Measurements from ENCODE around the gene CCDC97.
A peak's percentile ranks its signal among the peaks of the same experiment; 100 is the strongest.

Gene CCDC97

DNA sequence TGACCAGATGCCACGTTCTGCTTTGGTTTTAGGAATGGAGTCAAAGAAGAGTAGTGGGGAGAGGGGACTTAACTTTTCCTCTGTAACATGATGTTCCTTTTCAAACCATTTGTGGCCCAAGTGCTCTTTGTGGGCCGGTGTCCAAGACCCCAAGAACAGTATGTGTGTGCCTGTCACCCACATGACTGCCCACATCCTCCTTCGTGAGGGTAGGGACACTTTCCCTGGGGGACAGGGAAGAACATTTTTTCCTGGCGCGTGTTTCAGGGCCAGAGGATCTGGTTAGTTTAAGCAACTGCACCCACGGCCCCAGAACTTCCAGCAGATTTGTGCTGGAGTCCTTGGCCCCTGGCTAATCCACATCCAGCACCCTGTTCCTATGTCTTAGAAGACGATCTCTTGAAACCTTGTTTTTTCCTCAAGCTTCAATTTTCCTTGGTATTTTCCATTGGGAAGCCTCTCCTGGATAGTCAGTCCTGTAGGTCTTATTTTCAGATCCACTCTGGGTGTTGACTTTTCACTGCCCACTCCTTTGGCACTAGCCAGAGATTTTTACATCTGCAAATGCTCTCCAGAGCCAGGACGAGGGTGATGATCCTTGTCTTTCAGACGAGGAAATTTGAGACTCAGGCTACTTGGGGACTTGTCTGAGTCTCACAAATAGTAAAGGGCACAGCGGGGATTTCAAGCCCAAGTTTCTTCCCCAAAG, 10.8 kb upstream of the CCDC97 start:
- DNase-seq, result no peak

DNA sequence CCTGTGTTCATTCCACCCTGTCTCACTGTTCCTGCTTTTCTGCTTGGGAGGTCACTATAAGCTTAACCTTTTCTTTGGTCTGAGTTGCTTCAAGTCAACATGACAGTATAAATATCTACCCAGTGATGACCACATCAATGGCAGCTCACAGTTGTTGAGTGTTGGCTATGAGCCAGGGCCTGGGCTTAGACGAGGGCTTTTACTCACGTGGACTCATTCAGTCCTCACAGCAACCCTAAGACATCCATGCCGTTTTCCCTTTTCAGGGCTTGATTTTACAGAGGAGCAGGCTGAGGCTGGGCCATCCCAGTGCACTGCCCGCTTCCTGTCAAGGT, 10.2 kb upstream of the CCDC97 start:
- peak; percentile 58 for DNase-seq

DNA sequence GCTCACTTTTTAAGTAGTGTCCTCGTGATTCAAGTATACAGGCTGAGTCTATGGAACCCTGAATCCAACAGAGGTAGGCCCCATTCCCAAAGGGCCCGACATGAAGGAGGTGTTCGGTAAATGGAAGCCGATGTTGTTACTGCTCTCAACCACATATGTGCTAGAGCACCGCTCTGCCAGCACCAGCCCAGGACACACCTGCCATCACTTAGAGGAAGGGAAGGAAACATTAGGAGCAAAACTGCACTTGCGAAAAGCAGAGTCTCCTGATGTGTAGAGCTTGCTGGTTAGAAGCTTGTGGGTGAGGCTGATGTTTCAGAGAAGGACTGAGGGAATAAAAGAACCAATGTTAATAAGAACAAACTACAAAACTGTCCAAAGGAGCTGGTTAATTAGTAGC, 9.4 kb upstream of the CCDC97 start:
- no peak for DNase-seq

DNA sequence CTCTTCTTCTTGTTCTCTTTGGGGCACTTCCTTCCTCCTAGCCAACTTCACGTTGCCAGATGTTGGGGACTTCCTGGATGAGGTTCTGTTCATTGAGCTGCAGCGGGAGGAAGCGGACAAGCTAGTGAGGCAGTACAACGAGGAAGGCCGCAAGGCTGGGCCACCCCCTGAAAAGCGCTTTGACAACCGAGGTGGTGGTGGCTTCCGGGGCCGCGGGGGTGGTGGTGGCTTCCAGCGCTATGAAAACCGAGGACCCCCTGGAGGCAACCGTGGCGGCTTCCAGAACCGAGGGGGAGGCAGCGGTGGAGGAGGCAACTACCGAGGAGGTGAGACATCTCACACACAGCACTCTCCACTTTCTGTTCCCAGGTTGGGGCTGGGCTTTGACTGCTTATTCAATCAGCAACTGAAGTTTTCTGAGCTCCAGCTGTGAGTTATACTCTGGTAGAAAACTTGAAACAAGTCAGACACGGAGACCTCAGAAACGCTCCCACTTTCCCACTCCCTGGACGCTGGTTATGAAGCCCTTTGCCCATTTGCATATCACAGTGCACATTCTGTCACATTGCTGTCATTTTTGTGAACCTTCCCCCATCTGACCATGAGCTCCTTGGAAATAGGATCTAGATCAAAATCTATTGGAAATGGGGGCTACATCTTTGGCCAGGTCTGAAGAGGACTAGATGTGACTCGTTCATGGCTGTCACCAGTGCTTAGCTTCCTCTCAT, 7.2 kb upstream of the CCDC97 start:
- peak; percentile 54 for DNase-seq

DNA sequence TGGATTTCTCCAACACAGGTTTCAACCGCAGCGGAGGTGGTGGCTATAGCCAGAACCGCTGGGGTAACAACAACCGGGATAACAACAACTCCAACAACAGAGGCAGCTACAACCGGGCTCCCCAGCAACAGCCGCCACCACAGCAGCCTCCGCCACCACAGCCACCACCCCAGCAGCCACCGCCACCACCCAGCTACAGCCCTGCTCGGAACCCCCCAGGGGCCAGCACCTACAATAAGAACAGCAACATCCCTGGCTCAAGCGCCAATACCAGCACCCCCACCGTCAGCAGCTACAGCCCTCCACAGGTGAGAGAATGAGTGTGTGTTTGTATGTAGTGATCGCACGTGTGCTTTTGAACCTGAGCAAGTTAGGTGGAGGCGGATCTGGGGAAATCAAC, 6.0 kb upstream of the CCDC97 start:
- no peak for DNase-seq

DNA sequence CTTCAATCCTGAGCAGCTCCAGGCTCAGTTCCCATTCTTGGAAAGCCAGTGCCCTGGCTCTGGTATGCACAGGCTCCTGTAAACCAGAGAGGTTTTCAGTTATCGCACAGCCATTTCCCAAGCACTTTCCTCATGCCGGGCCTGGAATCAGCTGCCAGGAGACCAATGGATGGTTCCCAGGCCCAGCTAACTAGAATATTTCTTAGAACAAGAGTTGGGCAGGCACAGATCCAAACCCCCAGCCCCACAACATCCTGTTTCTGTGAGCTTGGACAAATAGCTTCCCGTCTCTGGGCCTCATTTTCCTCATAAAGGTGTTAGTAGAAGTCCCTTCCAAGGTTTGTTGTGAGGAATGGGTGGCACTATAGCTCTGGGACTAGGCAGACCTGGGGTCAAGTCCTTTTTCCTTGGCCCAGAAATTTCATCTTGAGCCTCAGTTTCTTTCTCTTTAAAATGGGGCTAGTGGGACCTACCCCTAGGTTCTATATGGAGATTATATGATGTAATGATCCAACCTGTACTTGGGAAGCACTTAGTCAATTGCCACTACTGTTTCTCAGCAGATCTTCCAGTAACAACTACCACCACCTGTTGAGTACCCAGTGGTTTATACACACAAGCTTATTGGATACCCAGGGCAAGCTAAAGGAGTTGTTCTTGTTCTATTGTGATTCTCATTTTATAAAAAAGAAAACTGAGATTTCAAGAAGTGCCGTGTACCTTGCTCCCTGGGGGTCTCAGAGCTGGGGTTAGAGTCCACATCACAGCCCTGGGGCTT, 5.1 kb upstream of the CCDC97 start:
- no peak for DNase-seq

DNA sequence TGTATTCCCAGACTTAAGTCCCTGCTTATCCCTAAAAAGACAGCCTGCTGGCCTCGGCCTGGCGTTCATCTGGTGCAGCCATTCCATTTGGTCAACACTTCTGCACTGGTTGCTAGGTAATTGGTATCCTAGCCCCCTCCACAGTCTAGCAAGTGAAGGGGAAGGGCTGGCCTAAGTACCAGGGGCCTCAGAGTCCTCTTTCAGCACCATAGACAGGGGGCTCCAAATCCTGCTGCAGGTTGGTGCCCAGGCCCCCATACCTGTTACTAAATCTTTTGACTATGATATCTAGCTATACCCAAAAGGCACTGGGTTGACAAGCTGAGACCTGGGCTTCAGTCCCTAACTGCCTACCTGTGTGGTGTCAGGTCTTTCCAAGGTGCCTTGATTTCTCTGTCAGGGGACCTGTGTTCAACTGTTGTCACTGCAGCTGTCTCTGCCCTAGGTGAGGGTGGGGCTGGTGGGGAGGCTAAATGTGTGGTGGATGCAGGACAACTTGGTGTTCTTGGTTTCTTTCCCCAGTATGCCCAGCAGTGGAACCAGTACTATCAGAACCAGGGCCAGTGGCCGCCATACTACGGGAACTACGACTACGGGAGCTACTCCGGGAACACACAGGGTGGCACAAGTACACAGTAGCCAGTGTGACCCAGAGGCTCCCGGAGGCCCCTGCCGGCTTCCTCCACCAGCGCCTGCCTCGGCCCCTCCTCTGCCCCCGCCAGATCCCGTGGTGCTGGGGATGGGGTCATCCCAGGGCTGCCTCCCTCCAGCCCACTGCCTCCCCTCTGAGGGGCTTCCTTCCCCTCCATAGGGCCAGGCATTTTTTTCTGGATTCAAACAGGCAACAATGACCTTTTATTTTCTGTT, 3.8 kb upstream of the CCDC97 start:
- no peak for DNase-seq

DNA sequence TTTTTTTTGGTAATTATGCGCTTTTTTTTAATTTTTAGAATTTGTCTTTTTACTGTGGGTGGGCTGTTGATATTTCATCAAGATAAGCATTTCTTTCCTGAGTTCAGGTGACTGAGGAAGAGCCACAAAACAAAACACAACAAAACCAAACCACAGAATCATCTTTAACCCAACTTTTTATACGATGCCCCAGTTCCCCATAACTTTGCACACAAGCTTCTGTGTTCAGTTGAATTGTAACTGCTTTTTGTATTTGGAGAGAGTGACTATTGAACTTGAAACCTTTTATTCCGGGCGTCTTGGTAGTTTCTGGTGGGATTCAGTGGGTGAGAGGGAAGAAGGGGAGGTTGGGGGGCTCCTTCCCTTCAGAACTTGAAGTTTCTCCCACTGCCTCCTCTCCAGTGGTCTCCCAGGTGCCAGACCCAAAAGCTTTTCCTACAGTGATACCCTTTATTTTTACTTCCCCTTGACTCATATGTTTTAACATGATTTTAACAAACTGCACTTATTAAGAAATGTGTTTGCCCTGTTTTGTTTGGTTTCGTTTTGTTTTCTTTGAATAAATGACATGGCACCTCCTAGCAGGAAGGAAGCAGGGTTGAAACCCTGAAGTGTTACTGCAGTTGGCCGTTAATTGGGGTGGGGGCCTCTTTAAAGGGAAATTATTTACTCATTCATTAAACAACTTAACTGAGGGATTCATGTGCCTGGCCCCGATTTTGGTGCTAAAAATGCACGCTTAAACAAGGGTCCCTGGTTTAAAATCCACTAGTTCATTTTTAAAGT, 2.7 kb upstream of the CCDC97 start:
- no peak for DNase-seq

DNA sequence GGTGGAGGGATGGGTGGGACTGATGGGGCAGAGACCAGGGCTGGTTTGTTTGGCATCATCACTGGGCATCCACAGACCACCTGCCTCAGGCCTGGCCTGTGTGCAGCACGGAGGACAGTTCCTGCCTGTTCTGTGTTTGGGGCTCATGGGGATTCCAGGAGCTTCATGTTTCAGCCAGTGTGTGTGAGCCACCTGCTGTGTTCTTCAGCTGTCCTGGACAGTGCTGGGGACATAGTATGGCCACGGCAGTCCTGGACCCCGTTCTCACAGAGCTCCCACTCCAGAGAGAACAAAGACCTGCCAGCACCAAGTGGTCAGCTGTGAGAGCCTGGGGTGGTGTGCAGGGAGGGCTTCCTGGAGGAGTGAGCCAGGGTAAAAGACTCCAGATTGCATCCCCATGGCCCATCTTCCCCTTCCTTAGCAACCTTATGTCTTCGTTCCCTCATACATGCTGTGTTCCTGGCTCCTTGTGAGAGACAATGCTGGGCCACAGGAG, 2.0 kb upstream of the CCDC97 start:
- DNase-seq, result no peak

DNA sequence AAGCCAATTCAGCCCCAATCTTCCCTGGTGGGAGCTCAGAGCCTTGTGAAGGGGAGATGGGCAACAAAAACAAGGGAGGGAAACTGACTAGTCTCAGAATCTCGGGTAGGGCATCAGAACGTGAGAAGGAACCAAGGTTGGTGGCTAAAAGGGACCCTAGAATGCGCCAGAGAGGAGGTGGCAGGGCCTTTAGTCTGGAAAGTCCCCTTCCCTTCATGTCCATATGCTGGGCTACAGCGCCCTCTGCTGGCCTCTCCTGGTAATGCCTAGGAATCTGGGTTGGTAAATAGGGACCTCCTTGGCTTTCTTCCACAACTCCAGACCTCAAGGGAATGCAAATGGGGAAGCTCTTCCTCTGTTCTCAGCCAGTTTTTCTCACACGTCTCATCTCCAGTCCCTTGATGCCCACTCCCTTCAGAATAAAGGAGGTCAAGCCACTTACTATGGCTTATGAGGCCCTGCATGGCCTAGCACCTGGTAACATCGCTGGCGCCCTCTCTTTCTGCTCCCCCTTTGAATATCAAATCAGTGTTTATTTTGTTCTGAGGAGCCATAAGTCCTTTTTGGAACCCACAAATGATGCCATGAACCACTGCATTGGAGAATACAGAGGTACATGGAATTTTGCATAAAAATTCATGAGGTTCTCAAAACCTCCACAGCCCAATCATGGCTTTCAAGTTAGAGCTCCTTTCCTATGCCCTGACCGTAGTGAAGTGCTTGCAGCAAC, 1.4 kb upstream of the CCDC97 start:
- DNase-seq, result peak; percentile 98

DNA sequence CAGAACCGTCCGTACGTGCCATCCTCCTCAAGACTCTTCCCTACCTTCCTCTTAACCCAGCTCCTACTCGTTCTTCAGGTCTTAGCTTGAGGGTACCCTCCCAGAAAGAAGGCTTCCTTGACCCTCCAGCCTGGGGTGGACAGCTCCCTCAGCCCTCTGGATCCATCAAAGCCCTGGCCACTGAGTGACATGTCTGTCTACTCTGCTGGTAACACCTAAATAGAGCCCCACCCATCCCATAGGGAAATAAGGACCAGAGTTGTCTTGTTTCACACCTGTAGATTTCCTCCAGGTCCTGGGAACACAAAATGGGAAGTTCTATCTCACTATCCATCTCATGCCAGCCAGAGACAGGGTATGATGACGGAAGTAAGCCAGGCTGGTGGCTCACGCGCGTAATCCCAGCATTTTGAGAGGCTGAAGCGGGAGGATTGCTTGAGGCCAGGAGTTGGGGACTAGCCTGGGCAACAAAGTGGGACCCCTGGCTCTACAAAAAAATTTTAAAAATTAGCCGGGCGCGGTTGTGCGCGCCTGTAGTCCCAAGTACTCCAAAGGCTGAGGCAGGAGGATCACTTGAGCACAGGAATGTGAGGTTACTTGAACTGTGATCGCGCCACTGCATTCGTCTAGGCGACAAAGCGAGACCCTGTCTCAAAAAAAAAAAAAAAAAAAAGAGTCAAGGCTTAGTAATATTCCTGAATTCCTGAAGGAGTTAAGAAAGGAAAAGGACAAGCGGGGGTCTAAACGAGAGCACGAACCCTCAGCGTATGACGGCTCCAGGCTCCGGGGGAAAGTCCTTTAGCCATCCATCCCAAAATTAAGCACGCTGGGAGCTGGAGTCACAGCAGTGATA, 566 bp upstream of the CCDC97 start:
- no peak for DNase-seq

DNA sequence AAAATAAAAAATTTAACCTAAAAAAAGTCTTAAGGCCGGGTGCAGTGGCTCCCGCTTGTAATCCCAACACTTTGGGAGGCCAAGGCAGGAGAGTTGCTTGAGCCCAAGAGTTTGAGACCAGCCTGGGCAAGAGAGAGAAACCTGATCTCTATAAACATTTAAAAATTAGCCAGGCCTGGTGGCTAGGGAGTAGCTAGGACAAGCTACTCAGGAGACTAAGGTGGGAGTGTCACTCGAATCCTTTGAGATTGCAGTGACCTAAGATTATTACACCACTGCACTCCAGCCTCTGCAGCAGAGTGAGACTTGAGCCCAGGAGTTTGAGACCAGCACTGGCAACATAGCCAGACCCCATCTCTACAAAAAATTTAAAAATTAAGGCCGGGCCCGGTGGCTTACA, 1.1 kb downstream of the CCDC97 start:
- no peak for DNase-seq

DNA sequence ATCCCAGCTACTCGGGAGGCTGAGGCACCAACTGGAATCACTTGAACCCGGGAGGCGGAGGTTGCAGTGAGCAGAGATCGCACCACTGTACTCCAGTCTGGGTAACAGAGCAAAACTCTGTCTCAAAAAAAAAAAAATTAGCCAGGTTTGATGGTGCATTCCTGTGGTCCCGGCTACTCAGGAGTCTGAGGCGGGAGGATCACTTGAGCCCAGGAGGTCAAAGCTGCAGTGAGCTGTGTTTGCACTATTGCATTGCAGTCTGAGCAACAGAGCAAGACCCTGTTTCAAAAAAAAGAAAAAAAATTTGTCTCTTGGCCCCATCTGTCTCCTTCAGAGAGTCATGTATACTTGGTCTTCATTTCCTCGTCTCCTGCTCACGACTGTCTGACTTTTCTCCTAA, 1.6 kb downstream of the CCDC97 start:
- DNase-seq, result no peak

DNA sequence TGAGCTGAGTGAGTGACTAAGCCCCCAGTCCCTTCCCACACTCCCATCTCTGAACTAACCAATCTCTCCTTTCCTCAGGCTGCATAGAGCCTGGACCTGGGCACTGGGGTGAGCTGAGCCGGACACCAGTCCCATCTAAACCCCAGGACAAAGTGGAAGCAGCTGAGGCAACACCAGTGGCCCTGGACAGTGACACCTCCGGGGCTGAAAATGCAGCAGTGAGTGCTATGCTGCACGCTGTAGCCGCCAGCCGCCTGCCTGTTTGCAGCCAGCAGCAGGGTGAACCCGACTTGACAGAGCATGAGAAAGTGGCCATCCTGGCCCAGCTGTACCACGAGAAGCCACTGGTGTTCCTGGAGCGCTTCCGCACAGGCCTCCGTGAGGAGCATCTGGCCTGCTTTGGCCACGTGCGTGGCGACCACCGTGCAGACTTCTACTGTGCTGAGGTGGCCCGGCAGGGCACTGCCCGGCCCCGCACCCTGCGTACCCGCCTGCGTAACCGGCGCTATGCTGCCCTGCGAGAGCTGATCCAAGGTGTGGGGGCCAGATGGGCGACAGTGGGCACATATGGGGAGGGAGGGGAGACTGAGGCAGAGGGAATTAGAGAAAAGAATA, 6.4 kb downstream of the CCDC97 start:
- no peak for DNase-seq

DNA sequence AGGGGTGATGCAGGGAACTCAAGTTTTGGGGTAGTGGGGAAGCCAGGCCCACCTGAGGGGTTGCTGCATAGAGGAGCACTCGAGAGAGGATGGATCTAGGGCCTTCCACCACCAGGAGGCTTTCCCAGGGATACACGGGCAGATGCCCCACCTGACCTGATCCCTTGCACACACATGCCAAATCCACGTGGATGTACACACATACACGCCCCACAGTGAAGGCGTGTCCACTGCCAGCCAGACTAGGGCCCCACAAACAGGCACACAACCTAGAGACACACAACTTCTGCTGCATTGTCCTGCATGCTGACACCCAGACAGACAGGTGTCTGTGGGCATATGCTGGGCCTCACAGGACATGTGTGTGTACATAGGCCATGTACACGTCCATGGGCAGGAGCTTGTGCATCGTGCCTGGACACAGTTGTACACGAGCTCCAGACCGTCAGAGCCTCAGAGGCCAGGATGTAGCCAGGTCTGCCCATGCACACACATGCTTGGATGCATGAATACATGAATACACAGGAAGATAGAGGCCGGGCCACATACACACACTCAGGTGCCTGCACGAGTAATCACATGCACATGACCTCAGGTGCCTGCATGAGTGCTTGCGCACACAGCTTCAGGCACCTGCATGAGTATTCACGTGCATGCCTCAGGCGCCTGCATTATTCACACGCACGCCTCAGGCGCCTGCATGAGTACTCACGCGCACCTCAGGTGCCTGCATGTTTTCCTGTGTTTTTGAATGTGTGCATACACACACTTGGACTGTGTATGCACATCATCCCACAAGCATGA, 8.9 kb downstream of the CCDC97 start:
- DNase-seq, result no peak

DNA sequence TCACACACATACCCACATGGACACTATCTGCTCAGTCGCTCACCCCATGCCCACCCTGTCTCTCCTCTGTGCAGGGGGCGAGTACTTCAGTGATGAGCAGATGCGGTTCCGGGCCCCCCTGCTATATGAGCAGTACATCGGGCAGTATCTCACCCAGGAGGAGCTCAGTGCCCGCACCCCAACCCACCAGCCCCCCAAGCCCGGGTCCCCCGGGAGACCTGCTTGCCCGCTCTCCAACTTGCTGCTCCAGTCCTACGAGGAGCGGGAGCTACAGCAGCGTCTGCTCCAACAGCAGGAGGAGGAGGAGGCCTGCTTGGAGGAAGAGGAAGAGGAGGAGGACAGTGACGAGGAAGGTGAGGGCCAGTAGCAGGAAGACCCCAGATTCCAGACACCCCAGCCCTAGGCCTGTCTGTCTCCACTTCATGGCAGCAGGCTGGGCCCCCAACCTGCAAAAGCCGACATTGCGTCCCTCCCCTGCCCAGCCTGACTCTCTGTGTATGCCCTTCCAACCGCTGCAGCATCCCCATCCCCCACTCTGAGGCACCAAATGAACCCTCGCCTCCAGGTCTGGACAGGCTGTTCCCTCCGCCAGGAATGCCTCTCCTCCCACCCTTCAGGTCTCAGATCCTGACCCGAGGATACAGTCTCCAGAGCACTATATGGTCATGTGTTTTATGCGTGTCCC, 9.7 kb downstream of the CCDC97 start:
- no peak for DNase-seq

DNA sequence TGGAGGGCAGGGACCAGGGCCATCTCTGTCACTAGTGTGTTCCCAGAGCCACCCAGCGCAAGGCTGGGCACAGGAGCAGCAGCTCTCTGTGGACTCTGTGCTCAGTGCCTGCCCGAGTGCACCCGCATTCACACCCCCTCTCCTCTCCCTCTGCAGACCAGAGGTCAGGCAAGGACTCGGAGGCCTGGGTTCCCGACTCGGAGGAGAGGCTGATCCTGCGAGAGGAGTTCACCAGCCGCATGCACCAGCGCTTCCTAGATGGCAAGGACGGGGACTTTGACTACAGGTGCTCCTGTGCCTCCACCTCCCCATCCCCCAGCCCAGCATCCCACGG, 10.2 kb downstream of the CCDC97 start:
- DNase-seq, result no peak

DNA sequence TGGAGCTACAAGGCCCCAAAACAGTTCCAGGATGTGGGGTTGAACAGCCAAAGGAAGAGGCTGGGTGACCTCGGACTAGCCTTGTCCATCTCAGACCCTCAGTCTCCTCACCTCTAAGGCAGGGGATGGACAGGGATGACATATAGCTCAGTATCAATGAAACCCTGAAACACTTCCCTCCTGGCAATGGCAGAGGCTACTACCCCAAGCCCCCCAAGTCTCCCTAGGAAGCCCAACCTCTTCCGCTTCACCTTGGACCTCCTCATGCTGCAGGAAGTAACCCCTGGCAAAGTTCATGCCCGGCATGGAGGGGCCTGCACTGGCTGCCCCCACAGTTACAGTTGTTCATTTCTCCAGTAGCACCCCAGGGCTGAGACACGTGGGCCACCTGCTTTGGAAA, 10.6 kb downstream of the CCDC97 start:
- no peak for DNase-seq

DNA sequence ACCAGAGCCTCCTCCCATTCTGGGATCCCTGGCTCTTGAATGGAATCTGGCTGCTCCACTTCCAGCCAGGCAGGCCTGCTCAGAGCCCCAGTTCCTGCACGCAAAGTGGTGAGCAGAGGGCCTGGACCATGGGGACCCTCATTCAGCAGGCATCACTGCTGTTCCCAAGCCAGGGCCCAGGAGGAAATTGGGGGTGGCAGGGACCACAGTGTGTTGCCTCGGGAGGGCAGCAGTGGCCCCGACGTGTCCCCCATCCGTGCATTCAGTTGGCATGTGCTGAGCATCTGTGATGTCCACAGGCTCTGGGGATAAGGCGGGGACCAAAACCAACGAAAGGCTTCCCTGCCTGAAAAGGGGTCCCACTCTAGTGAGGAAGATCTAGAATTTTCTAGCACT, 11.2 kb downstream of the CCDC97 start:
- DNase-seq, result no peak

All from T-helper 9 cell (primary cell).